Measurements from ENCODE around the gene PARN. TPM values are rescaled to one million over a fixed set of nuclear protein-coding genes. Genes with fewer than 3 reads are reported as not detected.

PARN gene
- total and polyA plus RNA-seq, 4 experiments from 2014 or later = 41.5 to 46.4 (median 44.7) TPM

DNA sequence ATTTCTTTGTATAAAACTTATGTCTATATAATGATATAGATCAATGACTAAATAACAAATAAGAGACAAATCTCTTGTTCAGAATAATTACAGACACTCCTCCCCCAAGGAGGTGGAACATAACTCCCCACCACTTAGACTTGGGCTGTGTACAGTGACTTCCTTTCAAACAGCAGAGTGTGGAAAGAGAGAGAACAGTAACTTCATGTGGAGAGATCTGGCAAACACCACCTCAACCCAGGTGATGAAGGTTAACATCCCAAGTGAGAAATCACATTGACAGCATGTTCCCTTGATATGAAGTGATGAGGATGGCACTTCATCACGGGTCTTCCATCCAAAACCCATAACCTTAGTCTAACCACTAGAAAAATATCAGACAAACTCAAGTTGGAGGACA, 169.3 kb downstream of the PARN start:
- Histone ChIP-seq H3K27ac (ENCODE audit: low read depth, low read length) (no peak overlapping the region), H3K27me3 (ENCODE audit: insufficient read depth, low read length) (no peaks in the 10 kb centered on the region), H3K4me3 (ENCODE audit: low read length in 2 of 2) (no peak overlapping the region), H3K9me3 (ENCODE audit: control insufficient read depth in 1 of 2, low read length in 2 of 2) (no peaks in the 10 kb centered on the region), H3K4me1 (ENCODE audit: insufficient read depth, low read length) (no peaks in the 10 kb centered on the region), H3K36me3 (ENCODE audit: insufficient read depth, low read length) (no peaks in the 10 kb centered on the region)
- no peak for DNase-seq
- Mint-ChIP-seq H3K4me1 (peaks cover 6 to 11% (median 7%) of the 10 kb centered on the region in 4 donors), H3K27ac (no peak overlapping the region), H3K4me3 (no peak overlapping the region), H3K27me3 (no peaks in the 10 kb centered on the region), H3K36me3 (peaks cover 50 to 65% of the 10 kb centered on the region in 2 donors), H3K9me3 (peaks cover 0 to 18% (median 11%) of the 10 kb centered on the region in 8 donors)
- intact Hi-C loops (cut with micrococcal nuclease) = no loop called here
- POLR2A ChIA-PET (ENCODE audit: partially characterized antibody) = no interaction called here
- CTCF ChIA-PET (ENCODE audit: partially characterized antibody) = no interaction called here

DNA sequence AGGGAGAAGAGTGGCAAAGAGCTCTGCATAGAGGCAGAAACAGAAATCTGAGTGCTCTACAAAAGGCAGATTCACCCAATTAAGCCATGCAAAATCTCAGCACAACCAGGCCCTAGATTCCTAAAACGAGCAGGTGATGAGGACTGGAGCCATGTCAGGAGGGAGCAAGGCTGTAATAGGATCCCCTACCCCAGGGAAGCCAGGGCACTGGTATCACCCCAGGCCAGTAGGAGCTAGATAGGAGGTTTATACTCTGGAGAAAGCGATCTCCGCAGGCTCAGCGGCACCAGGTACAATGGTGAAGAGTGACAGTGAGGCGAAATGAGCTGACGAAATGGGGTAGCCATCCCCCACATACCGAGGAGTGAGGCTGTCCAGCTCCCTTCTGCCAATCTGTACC, 171.5 kb downstream of the PARN start:
- Mint-ChIP-seq H3K4me3 (no peak overlapping the region), H3K4me1 (peaks cover 6 to 11% (median 7%) of the 10 kb centered on the region in 4 donors), H3K27me3 (no peaks in the 10 kb centered on the region), H3K9me3 (peaks cover 0 to 5% (median 3%) of the 10 kb centered on the region in 8 donors), H3K27ac (peak overlapping the region in 1 of 7 donors; percentile 33), H3K36me3 (peaks cover 36 to 45% of the 10 kb centered on the region in 2 donors)
- Histone ChIP-seq H3K4me1 (ENCODE audit: insufficient read depth, low read length) (no peaks in the 10 kb centered on the region), H3K4me3 (ENCODE audit: low read length in 2 of 2) (no peak overlapping the region), H3K9me3 (ENCODE audit: control insufficient read depth in 1 of 2, low read length in 2 of 2) (no peaks in the 10 kb centered on the region), H3K27ac (ENCODE audit: low read depth, low read length) (no peak overlapping the region), H3K27me3 (ENCODE audit: insufficient read depth, low read length) (no peaks in the 10 kb centered on the region), H3K36me3 (ENCODE audit: insufficient read depth, low read length) (no peaks in the 10 kb centered on the region)
- intact Hi-C loops (cut with micrococcal nuclease) = no loop called here
- ChIA-PET CTCF (ENCODE audit: partially characterized antibody) (no interaction called here), POLR2A (ENCODE audit: partially characterized antibody) (no interaction called here)
- no peak for DNase-seq

GRCh38 chr16:14456793-14457481, 173.1 kb downstream of the PARN start:
- Histone ChIP-seq H3K27me3 (ENCODE audit: insufficient read depth, low read length) (no peaks in the 10 kb centered on the region), H3K9me3 (ENCODE audit: control insufficient read depth in 1 of 2, low read length in 2 of 2) (no peaks in the 10 kb centered on the region), H3K36me3 (ENCODE audit: insufficient read depth, low read length) (no peaks in the 10 kb centered on the region), H3K27ac (ENCODE audit: low read depth, low read length) (no peak overlapping the region), H3K4me1 (ENCODE audit: insufficient read depth, low read length) (no peaks in the 10 kb centered on the region), H3K4me3 (ENCODE audit: low read length in 2 of 2) (no peak overlapping the region)
- no peaks in the 10 kb centered on the region for H3K9me3 Mint-ChIP-seq
- intact Hi-C loops (cut with micrococcal nuclease) = no loop called here
- ChIA-PET POLR2A (ENCODE audit: partially characterized antibody) (interaction anchor here (1.5 kb wide), 1 partner anchor 8 kb away, joined by 3 read pairs; no protein-coding TSS in a partner anchor), CTCF (ENCODE audit: partially characterized antibody) (interaction anchor here (1.1 kb wide), 1 partner anchor 10 kb away, joined by 3 read pairs; no protein-coding TSS in a partner anchor)
- no peak overlapping the region for H3K27ac Mint-ChIP-seq
- peaks cover 27 to 31% of the 10 kb centered on the region in 2 donors for H3K36me3 Mint-ChIP-seq
- no peaks in the 10 kb centered on the region for H3K27me3 Mint-ChIP-seq
- no peak overlapping the region for H3K4me3 Mint-ChIP-seq
- H3K4me1 Mint-ChIP-seq = peaks cover 0 to 3% (median 2%) of the 10 kb centered on the region in 4 donors
- no peak for DNase-seq

DNA sequence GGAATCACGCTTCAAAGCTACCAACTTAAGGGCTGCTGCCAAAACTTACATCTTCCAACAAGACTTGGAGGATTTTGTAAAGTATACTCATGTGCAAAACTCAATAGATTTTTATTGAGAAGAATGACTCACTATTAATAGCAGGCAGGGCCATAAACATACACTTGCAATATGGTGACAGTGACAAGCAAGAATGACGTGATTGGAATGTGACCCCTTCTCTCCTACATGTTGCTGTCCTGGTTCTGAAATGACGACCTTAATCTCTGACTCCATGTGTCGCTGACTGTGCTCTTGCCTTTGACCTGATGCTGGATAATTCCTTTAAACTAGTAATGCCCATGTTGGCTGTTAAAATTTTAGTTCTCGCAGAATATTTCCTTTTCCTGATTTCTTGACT, 174.5 kb downstream of the PARN start:
- CTCF ChIA-PET (ENCODE audit: partially characterized antibody) = no interaction called here
- Histone ChIP-seq H3K27ac (ENCODE audit: low read depth, low read length) (no peak overlapping the region), H3K27me3 (ENCODE audit: insufficient read depth, low read length) (no peaks in the 10 kb centered on the region), H3K4me3 (ENCODE audit: low read length in 2 of 2) (no peak overlapping the region), H3K36me3 (ENCODE audit: insufficient read depth, low read length) (no peaks in the 10 kb centered on the region), H3K4me1 (ENCODE audit: insufficient read depth, low read length) (no peaks in the 10 kb centered on the region), H3K9me3 (ENCODE audit: control insufficient read depth in 1 of 2, low read length in 2 of 2) (no peaks in the 10 kb centered on the region)
- POLR2A ChIA-PET (ENCODE audit: partially characterized antibody) = no interaction called here
- H3K4me1 Mint-ChIP-seq = peaks cover 0 to 1% (median 0%) of the 10 kb centered on the region in 4 donors
- H3K36me3 Mint-ChIP-seq = peaks cover 14 to 17% of the 10 kb centered on the region in 2 donors
- H3K27ac Mint-ChIP-seq = no peak overlapping the region
- H3K9me3 Mint-ChIP-seq = no peaks in the 10 kb centered on the region
- H3K4me3 Mint-ChIP-seq = no peak overlapping the region
- DNase-seq = no peak
- intact Hi-C loops (cut with micrococcal nuclease) = no loop called here
- no peaks in the 10 kb centered on the region for H3K27me3 Mint-ChIP-seq

DNA sequence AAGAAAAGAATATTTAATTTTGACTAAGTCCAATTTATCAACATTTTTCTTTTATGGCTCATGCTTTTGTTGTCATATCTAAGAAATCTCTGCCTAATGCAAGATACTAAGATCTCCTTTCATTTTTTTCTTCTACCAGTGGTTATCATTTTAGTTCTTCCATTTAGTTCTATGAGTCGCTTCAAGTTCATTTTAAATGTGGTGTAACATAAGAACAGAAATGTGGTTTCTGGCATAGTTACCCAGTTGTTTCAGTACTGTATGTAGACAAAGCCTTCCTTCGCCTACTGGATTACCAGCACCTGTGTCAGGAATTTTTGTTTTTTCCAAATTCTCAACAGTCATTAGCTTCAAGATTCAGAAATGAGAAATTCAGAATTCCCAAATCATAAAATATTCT, 175.7 kb downstream of the PARN start:
- CTCF ChIA-PET (ENCODE audit: partially characterized antibody) = no interaction called here
- Mint-ChIP-seq H3K4me3 (no peak overlapping the region), H3K36me3 (peaks cover 11 to 12% of the 10 kb centered on the region in 2 donors)

GRCh38 chr16:14452066-14452465, 178.0 kb downstream of the PARN start:
- Mint-ChIP-seq H3K36me3 (peaks cover 2 to 10% of the 10 kb centered on the region in 2 donors), H3K4me3 (no peak overlapping the region), H3K9me3 (no peaks in the 10 kb centered on the region), H3K27me3 (no peaks in the 10 kb centered on the region), H3K27ac (peak overlapping the region in 1 of 7 donors; percentile 48), H3K4me1 (peaks cover 0 to 1% (median 0%) of the 10 kb centered on the region in 4 donors)
- CTCF ChIA-PET (ENCODE audit: partially characterized antibody) = no interaction called here
- H3K36me3 ChIP-seq (ENCODE audit: insufficient read depth, low read length) = no peaks in the 10 kb centered on the region
- H3K27ac ChIP-seq (ENCODE audit: low read depth, low read length) = no peak overlapping the region
- no peaks in the 10 kb centered on the region for H3K4me1 ChIP-seq (ENCODE audit: insufficient read depth, low read length)
- H3K27me3 ChIP-seq (ENCODE audit: insufficient read depth, low read length) = no peaks in the 10 kb centered on the region
- DNase-seq = no peak
- intact Hi-C loops (cut with micrococcal nuclease) = no loop called here
- H3K4me3 ChIP-seq (ENCODE audit: low read length in 2 of 2) = no peak overlapping the region
- no peaks in the 10 kb centered on the region for H3K9me3 ChIP-seq (ENCODE audit: control insufficient read depth in 1 of 2, low read length in 2 of 2)
- POLR2A ChIA-PET (ENCODE audit: partially characterized antibody) = no interaction called here

More for the DNA sequence above, 175.7 kb downstream of the PARN start:
- no peaks in the 10 kb centered on the region for H3K27me3 Mint-ChIP-seq
- no peaks in the 10 kb centered on the region for H3K9me3 ChIP-seq (ENCODE audit: control insufficient read depth in 1 of 2, low read length in 2 of 2)
- no peaks in the 10 kb centered on the region for H3K36me3 ChIP-seq (ENCODE audit: insufficient read depth, low read length)
- H3K27me3 ChIP-seq (ENCODE audit: insufficient read depth, low read length) = no peaks in the 10 kb centered on the region
- no peaks in the 10 kb centered on the region for H3K9me3 Mint-ChIP-seq
- peaks cover 0 to 3% (median 0%) of the 10 kb centered on the region in 4 donors for H3K4me1 Mint-ChIP-seq
- intact Hi-C loops (cut with micrococcal nuclease) = no loop called here
- POLR2A ChIA-PET (ENCODE audit: partially characterized antibody) = no interaction called here
- no peaks in the 10 kb centered on the region for H3K4me1 ChIP-seq (ENCODE audit: insufficient read depth, low read length)
- no peak overlapping the region for H3K4me3 ChIP-seq (ENCODE audit: low read length in 2 of 2)
- no peak overlapping the region for H3K27ac Mint-ChIP-seq
- H3K27ac ChIP-seq (ENCODE audit: low read depth, low read length) = no peak overlapping the region
- DNase-seq = no peak

GRCh38 chr16:14450846-14451245, 179.2 kb downstream of the PARN start:
- peaks cover 12 to 13% of the 10 kb centered on the region in 2 donors for H3K36me3 Mint-ChIP-seq
- no peak overlapping the region for H3K27ac Mint-ChIP-seq
- no peaks in the 10 kb centered on the region for H3K9me3 Mint-ChIP-seq
- ChIA-PET CTCF (ENCODE audit: partially characterized antibody) (no interaction called here), POLR2A (ENCODE audit: partially characterized antibody) (no interaction called here)
- H3K4me1 Mint-ChIP-seq = peaks cover 0 to 1% (median 0%) of the 10 kb centered on the region in 4 donors
- H3K9me3 ChIP-seq (ENCODE audit: control insufficient read depth in 1 of 2, low read length in 2 of 2) = no peaks in the 10 kb centered on the region
- H3K27me3 ChIP-seq (ENCODE audit: insufficient read depth, low read length) = no peaks in the 10 kb centered on the region
- intact Hi-C loops (cut with micrococcal nuclease) = no loop called here
- no peaks in the 10 kb centered on the region for H3K4me1 ChIP-seq (ENCODE audit: insufficient read depth, low read length)
- no peak for DNase-seq
- H3K4me3 Mint-ChIP-seq = no peak overlapping the region
- H3K36me3 ChIP-seq (ENCODE audit: insufficient read depth, low read length) = no peaks in the 10 kb centered on the region
- H3K27ac ChIP-seq (ENCODE audit: low read depth, low read length) = no peak overlapping the region
- no peaks in the 10 kb centered on the region for H3K27me3 Mint-ChIP-seq
- no peak overlapping the region for H3K4me3 ChIP-seq (ENCODE audit: low read length in 2 of 2)
